MM.1S (cell line): ENCODE measurements around the gene RANGAP1.

Source experiments
- DNase-seq: peaks from one replicate; pipeline ENCODE4 v3.0.0-alpha.2; 2015
- H2AFZ ChIP-seq: fragments of 300-600 bp; sonication (generic); 2 replicates; pipeline ENCODE4 v1.6.0; 2016; ENCODE audit warnings: antibody characterized with exemption, low read length
- H3F3A ChIP-seq: fragments of 300-600 bp; sonication (generic); 2 replicates; pipeline ENCODE4 v1.6.1; 2016; ENCODE audit warnings: mild to moderate bottlenecking, antibody characterized with exemption, low read length, moderate library complexity, mixed read lengths; ENCODE audit not compliant: insufficient read depth
- H3K27ac ChIP-seq: fragments of 300-600 bp; sonication (generic); 2 replicates; pipeline ENCODE4 v1.5.1; 2016; ENCODE audit warnings: mild to moderate bottlenecking, low read length
- H3K27me3 ChIP-seq: fragments of 300-600 bp; sonication (generic); replicated peaks from 2 replicates; pipeline ENCODE4 v1.6.0; 2016; ENCODE audit warnings: low read length; ENCODE audit not compliant: insufficient read depth
- H3K36me3 ChIP-seq: fragments of 300-600 bp; sonication (generic); replicated peaks from 2 replicates; pipeline ENCODE4 v1.6.1; 2016; ENCODE audit warnings: mild to moderate bottlenecking, low read length, mixed read lengths; ENCODE audit not compliant: insufficient read depth
- H3K4me1 ChIP-seq: fragments of 300-600 bp; sonication (generic); 2 replicates; pipeline ENCODE4 v1.6.1; 2016; ENCODE audit warnings: low read length, mixed read lengths
- H3K4me2 ChIP-seq: fragments of 300-600 bp; sonication (generic); 2 replicates; pipeline ENCODE4 v1.6.0; 2016; ENCODE audit warnings: low read depth, low read length
- H3K4me3 ChIP-seq: fragments of 300-600 bp; sonication (generic); 2 replicates; pipeline ENCODE4 v1.5.1; 2016; ENCODE audit warnings: low read length, mixed read lengths
- H3K79me2 ChIP-seq: fragments of 300-600 bp; sonication (generic); 2 replicates; pipeline ENCODE4 v1.6.1; 2016; ENCODE audit warnings: mixed run types, low read length, mixed read lengths
- H3K9ac ChIP-seq: fragments of 300-600 bp; sonication (generic); 2 replicates; pipeline ENCODE4 v1.6.1; 2016; ENCODE audit warnings: low read length, mixed read lengths
- H3K9me2 ChIP-seq: fragments of 300-600 bp; sonication (generic); replicated peaks from 2 replicates; pipeline ENCODE4 v1.6.1; 2016; ENCODE audit warnings: mild to moderate bottlenecking, low read length, mixed read lengths; ENCODE audit not compliant: insufficient read depth
- H3K9me3 ChIP-seq: fragments of 300-600 bp; sonication (generic); replicated peaks from 2 replicates; pipeline ENCODE4 v1.6.1; 2016; ENCODE audit warnings: mild to moderate bottlenecking, low read length, mixed read lengths; ENCODE audit not compliant: insufficient read depth
- H4K20me1 ChIP-seq: fragments of 300-600 bp; sonication (generic); 2 replicates; pipeline ENCODE4 v1.6.1; 2016; ENCODE audit warnings: mild to moderate bottlenecking, low read length, moderate library complexity, mixed read lengths; ENCODE audit not compliant: insufficient read depth
- EZH2 ChIP-seq: fragments of 300-600 bp; sonication (generic); optimal IDR thresholded peaks from 2 replicates; pipeline ENCODE3; 2017; ENCODE audit warnings: low read depth, mild to moderate bottlenecking, antibody characterized with exemption, low read length, mixed read lengths
- EZH2phosphoT487 ChIP-seq: fragments of 300-600 bp; sonication (generic); IDR thresholded peaks from 2 replicates; pipeline ENCODE4 v1.6.1; 2018; ENCODE audit warnings: antibody characterized with exemption, low read length
- TF ChIP-seq, protein P1 (sequence below): fragments of 300-600 bp; sonication (generic); IDR thresholded peaks from 2 replicates; pipeline ENCODE4 v1.5.1; 2016; ENCODE audit warnings: antibody characterized with exemption, low read length, mixed read lengths

RANGAP1 gene

DNA sequence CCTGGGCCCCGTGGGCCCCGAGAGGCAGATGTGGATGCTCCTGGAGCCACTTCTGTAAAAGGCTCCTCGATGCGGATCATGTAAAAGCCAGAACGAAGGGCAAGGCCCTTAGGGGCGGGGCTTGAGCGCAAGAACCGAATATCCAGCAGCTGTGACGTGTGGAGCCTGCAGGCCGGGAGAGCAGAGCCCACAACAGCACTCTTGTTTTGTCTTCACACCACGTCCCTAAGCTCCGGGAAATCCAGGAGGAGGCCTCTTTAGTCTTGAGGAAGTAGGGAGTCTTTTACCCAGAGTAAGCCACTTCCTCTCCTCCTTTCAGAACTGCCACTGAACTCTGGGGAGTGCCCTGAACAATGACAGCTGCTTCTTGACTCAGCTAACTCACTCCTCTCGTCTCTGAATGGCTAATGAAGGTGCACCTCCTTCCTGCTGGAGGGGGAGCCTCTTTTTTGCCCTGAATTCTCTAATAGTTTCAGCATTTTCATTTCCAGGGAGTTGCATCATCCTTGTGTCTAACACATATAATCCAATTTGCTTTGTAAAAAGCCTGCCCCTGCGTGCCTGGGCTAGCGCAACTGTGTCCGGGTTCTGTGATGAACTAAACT, 68.3 kb downstream of the RANGAP1 start:
- peak overlapping the region; percentile 9; the same call in 1 of the 2 replicates for H3K9ac ChIP-seq
- H3K4me3 ChIP-seq: peak overlapping the region; percentile 35
- H3K9me3 ChIP-seq: no peaks in the 10 kb centered on the region
- no peaks in the 10 kb centered on the region for H4K20me1 ChIP-seq
- H3K4me2 ChIP-seq: peak overlapping the region; percentile 71
- H3K4me1 ChIP-seq: peaks cover 17% of the 10 kb centered on the region
- TF ChIP-seq, protein P1, sequence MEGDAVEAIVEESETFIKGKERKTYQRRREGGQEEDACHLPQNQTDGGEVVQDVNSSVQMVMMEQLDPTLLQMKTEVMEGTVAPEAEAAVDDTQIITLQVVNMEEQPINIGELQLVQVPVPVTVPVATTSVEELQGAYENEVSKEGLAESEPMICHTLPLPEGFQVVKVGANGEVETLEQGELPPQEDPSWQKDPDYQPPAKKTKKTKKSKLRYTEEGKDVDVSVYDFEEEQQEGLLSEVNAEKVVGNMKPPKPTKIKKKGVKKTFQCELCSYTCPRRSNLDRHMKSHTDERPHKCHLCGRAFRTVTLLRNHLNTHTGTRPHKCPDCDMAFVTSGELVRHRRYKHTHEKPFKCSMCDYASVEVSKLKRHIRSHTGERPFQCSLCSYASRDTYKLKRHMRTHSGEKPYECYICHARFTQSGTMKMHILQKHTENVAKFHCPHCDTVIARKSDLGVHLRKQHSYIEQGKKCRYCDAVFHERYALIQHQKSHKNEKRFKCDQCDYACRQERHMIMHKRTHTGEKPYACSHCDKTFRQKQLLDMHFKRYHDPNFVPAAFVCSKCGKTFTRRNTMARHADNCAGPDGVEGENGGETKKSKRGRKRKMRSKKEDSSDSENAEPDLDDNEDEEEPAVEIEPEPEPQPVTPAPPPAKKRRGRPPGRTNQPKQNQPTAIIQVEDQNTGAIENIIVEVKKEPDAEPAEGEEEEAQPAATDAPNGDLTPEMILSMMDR: no peak
- TF ChIP-seq EZH2phosphoT487: no peak
- no peak for TF ChIP-seq EZH2
- peak; percentile 72 for DNase-seq
- H3K9me2 ChIP-seq: no peaks in the 10 kb centered on the region
- peak overlapping the region; percentile 31 for H2AFZ ChIP-seq
- H3K36me3 ChIP-seq: no peaks in the 10 kb centered on the region; the same call in 1 of the 2 replicates
- no peaks in the 10 kb centered on the region for H3K79me2 ChIP-seq
- H3K27ac ChIP-seq: peak overlapping the region; percentile 55; the same call in 1 of the 2 replicates
- no peaks in the 10 kb centered on the region for H3K27me3 ChIP-seq
- H3F3A ChIP-seq: peaks cover 11% of the 10 kb centered on the region

DNA sequence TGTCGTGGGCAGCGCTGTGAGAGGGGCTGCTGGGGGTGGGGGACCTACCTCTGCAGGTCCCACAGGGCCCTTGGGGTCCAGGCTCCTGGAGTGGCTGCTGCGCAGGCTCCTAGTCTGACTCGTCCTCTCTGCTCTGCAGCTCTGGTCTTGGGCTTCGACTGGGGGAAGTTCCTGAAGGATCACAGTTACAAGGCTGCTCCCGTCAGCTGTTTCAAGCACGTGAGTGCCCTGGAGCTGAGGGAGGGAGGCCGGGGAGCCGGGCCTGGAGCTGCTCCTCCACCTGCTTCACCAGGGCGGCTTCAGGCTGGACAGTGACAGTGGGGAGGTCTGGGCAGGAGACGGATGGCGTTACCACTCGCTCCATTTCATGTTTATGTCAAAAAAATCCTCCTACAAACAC, 69.0 kb downstream of the RANGAP1 start:
- no peak for DNase-seq
- Histone ChIP-seq H3K9me3 (no peaks in the 10 kb centered on the region), H3K4me2 (peak overlapping the region; percentile 71), H3K79me2 (no peaks in the 10 kb centered on the region), H3F3A (peaks cover 11% of the 10 kb centered on the region), H3K9me2 (no peaks in the 10 kb centered on the region), H3K36me3 (no peaks in the 10 kb centered on the region), H2AFZ (peak overlapping the region; percentile 31; the same call in 1 of the 2 replicates), H3K27me3 (no peaks in the 10 kb centered on the region), H4K20me1 (no peaks in the 10 kb centered on the region), H3K4me3 (peak overlapping the region; percentile 35; the same call in 1 of the 2 replicates), H3K27ac (peak overlapping the region; percentile 55; the same call in 1 of the 2 replicates), H3K4me1 (peaks cover 17% of the 10 kb centered on the region), H3K9ac (peak overlapping the region; percentile 9; the same call in 1 of the 2 replicates)
- TF ChIP-seq EZH2phosphoT487 (no peak), EZH2 (no peak)
- TF ChIP-seq, protein P1: no peak

DNA sequence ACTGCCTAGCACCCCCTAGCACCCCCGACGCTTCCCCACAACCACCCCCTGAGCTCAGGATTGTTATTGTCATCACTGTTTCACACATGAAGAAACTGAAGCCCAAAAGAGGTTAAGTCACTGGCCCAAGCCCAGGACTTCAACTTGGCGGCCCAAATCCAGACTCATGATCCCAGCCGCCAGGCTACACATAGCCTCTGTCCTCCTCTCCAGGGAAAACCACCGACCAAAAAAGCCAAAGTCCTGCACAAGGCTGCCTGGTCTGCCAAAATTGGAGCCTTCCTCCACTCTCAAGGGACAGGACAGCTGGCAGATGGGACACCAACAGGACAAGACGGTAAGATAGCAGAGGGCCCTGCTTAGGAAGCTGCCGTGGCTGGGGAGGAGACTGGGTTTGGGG, 70.1 kb downstream of the RANGAP1 start:
- no peak for DNase-seq
- Histone ChIP-seq H3K36me3 (no peaks in the 10 kb centered on the region), H3K9ac (no peak overlapping the region), H3F3A (peaks cover 11% of the 10 kb centered on the region), H3K9me2 (no peaks in the 10 kb centered on the region), H3K27me3 (no peaks in the 10 kb centered on the region), H3K4me1 (peaks cover 17% of the 10 kb centered on the region), H3K27ac (no peak overlapping the region), H2AFZ (no peak overlapping the region), H3K9me3 (no peaks in the 10 kb centered on the region), H3K4me3 (no peak overlapping the region), H3K4me2 (no peak overlapping the region), H3K79me2 (no peaks in the 10 kb centered on the region), H4K20me1 (no peaks in the 10 kb centered on the region)
- TF ChIP-seq EZH2phosphoT487 (no peak), EZH2 (no peak)
- TF ChIP-seq, protein P1: no peak
